ENCODE measurements around the gene DYNC1I1. TPM values are rescaled to one million over a fixed set of nuclear protein-coding genes. Genes with fewer than 3 reads are reported as not detected.

The DYNC1I1 gene
- total and polyA plus RNA-seq, 10 donors, result 0.21 to 7.5 (median 0.86) TPM

DNA sequence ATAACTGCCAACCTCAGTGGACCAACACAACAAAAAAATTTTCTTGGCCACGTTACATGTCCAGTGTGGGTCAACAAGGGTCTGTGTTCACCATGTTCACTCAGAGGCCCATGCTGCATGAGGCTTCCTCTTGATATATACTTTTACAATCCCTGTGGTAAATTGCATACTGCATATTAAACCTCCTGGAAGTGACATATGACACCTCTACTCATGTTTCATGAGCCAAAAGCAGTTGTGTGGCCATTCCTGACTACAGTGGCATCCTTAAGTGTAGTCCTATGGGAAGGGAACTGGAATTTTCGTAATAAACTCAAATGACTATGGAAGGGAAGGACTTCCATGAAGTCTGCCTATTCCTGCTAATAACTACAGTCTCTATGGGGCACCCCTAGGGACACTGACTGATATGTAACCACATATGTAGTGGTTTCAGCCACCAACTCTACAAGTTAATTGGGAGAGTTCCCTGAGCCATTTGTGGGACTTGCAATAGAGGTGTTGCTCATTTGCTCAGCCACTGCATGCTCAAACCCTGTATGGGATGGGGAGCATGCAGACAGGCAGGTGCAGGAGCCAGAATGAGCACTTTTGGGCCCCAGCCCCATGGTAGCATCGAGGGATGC lies 9.7 kb downstream of the DYNC1I1 start:
- Histone ChIP-seq H3K9me3 (peaks cover 0 to 12% (median 10%) of the 10 kb centered on the region in 8 donors), H3K36me3 (no peaks in the 10 kb centered on the region), H3K27ac (no peak overlapping the region), H3K4me1 (no peaks in the 10 kb centered on the region), H3K27me3 (replicated peaks in 1 of 7) (no peaks in the 10 kb centered on the region), H3K4me3 (no peak overlapping the region)
- intact Hi-C loops (cut with DNase I; ENCODE audit: low total_unique reads), result no loop called here
- no peak for DNase-seq
- TF ChIP-seq POLR2A (IDR thresholded peaks at IDR 0.05), result no peak
- TF ChIP-seq POLR2AphosphoS5 (IDR thresholded peaks at IDR 0.05), result no peak
- TF ChIP-seq, protein P1, sequence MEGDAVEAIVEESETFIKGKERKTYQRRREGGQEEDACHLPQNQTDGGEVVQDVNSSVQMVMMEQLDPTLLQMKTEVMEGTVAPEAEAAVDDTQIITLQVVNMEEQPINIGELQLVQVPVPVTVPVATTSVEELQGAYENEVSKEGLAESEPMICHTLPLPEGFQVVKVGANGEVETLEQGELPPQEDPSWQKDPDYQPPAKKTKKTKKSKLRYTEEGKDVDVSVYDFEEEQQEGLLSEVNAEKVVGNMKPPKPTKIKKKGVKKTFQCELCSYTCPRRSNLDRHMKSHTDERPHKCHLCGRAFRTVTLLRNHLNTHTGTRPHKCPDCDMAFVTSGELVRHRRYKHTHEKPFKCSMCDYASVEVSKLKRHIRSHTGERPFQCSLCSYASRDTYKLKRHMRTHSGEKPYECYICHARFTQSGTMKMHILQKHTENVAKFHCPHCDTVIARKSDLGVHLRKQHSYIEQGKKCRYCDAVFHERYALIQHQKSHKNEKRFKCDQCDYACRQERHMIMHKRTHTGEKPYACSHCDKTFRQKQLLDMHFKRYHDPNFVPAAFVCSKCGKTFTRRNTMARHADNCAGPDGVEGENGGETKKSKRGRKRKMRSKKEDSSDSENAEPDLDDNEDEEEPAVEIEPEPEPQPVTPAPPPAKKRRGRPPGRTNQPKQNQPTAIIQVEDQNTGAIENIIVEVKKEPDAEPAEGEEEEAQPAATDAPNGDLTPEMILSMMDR (IDR thresholded peaks at IDR 0.05 in 8 of 11, conservative IDR thresholded peaks at IDR 0.05 in 3 of 11), result no peak
- WGBS, 5 donors, result 59 to 73% (median 70%) methylated on average over 3 of the region's 3 CpGs

DNA sequence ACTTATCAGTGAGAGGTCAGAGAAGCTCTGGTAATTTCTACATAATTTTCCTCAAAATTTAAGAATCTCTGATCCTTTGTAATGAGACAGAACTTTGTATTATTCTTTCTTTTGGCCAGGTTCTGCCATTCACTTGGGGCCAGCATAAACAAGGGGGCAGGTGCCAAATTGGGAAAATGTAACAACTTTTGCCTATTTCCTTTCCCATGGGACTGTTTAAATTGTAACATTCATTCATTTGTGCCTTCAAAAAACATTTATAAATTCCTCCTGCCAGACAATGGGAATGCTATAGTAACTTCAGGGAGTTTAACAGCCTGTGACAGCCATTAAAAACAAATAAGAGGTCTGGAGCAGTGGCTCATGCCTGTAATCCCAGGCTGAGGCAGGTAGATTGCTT lies 12.4 kb downstream of the DYNC1I1 start:
- TF ChIP-seq POLR2A (IDR thresholded peaks at IDR 0.05), result no peak
- intact Hi-C loops (cut with DNase I; ENCODE audit: low total_unique reads), result no loop called here
- no peaks in the 10 kb centered on the region for H3K27me3 ChIP-seq (replicated peaks in 1 of 7)

DNA sequence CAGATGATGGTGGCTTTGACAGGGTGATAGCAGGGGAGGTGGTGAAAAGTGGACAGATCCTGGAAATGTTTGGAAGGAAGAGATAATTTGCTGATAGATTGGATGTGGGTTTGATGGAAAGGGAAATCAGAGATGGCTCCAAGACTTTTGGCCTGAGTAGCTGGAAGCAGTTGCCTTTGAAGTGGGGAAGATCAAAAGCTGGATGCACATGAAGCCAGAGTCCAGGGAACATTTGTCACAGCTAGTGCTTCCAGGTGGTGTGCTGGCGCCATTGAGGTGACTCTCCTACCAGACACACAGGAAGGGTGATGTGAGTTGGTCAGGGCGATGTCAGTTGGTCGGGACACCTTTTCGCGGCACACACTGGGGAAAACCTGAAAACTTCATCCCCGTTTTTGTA lies 15.9 kb downstream of the DYNC1I1 start:
- no peak for DNase-seq
- WGBS, 5 donors, result 86 to 91% (median 89%) methylated on average over 6 of the region's 6 CpGs
- no peak overlapping the region for H3K4me3 ChIP-seq
- H3K27ac ChIP-seq, result no peak overlapping the region
- peaks cover 0 to under 1% (median 0%) of the 10 kb centered on the region in 8 donors for H3K9me3 ChIP-seq
- TF ChIP-seq POLR2A (IDR thresholded peaks at IDR 0.05), result no peak
- TF ChIP-seq, protein P1 (IDR thresholded peaks at IDR 0.05 in 8 of 11, conservative IDR thresholded peaks at IDR 0.05 in 3 of 11), result no peak
- no peak for TF ChIP-seq POLR2AphosphoS5 (IDR thresholded peaks at IDR 0.05)
- no peaks in the 10 kb centered on the region for H3K36me3 ChIP-seq
- no peaks in the 10 kb centered on the region for H3K4me1 ChIP-seq
- H3K27me3 ChIP-seq (replicated peaks in 1 of 7), result no peaks in the 10 kb centered on the region
- intact Hi-C loops (cut with DNase I; ENCODE audit: low total_unique reads), result no loop called here

More for the DNA sequence above, 12.4 kb downstream of the DYNC1I1 start:
- Histone ChIP-seq H3K4me1 (no peaks in the 10 kb centered on the region), H3K27ac (no peak overlapping the region), H3K4me3 (no peak overlapping the region), H3K9me3 (peaks cover 0 to 12% (median 10%) of the 10 kb centered on the region in 8 donors), H3K36me3 (no peaks in the 10 kb centered on the region)
- DNase-seq, result no peak

DNA sequence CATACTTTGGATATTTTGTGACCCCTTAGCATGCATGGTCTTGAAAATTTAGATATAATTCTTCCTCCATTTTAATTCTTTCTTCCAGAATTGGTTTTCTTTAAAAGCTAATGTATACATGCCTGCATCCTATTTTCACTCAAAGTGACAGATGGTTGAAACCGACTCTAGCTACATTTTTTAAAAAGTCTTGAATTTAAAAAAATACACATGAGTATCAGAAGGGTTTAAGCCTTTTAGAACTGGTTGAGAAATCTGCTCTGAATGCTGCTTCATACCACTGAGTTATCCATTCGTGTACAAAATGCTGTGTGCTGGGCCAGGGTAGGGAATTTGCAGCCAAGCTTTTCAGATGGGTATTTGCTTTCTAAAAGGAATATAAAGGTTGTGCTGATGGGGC lies 16.5 kb downstream of the DYNC1I1 start:
- no peaks in the 10 kb centered on the region for H3K4me1 ChIP-seq
- 60 to 75% (median 64%) methylated on average over 2 of the region's 2 CpGs for WGBS, 5 donors
- no peak overlapping the region for H3K27ac ChIP-seq
- intact Hi-C loops (cut with DNase I; ENCODE audit: low total_unique reads), result no loop called here
- TF ChIP-seq, protein P1 (IDR thresholded peaks at IDR 0.05 in 8 of 11, conservative IDR thresholded peaks at IDR 0.05 in 3 of 11), result no peak
- TF ChIP-seq POLR2AphosphoS5 (IDR thresholded peaks at IDR 0.05) (no peak), POLR2A (IDR thresholded peaks at IDR 0.05) (no peak)
- H3K9me3 ChIP-seq, result no peaks in the 10 kb centered on the region
- H3K4me3 ChIP-seq, result no peak overlapping the region
- H3K36me3 ChIP-seq, result no peaks in the 10 kb centered on the region
- DNase-seq, result no peak
- no peaks in the 10 kb centered on the region for H3K27me3 ChIP-seq (replicated peaks in 1 of 7)
